Activated CD8-positive, alpha-beta T cell treated with anti-CD3 and anti-CD28 coated beads for 36 hours (primary cell): ENCODE measurements around the gene PRDM16. TPM values are rescaled to one million over a fixed set of nuclear protein-coding genes. Genes with fewer than 3 reads are reported as not detected.

ENCODE experiments used
- ATAC-seq: fragments of 200-7000 bp; cut with Tn5 transposase; one replicate; pipeline ENCODE4 v1.10.0; 2021; ENCODE audit warnings: mild to moderate bottlenecking, moderate library complexity
- CTCF ChIA-PET: fragments of 350-600 bp; sonication (Branson Sonifier 250); formaldehyde crosslinking; loops from one replicate; lab custom pipeline; 2021; ENCODE audit warnings: antibody characterized with exemption; lab: Charles Lee
- POLR2A ChIA-PET: fragments of 350-600 bp; sonication (Branson Sonifier 250); formaldehyde crosslinking; loops from one replicate; lab custom pipeline; 2021; ENCODE audit warnings: antibody characterized with exemption; lab: Charles Lee
- DNase-seq: peaks from one replicate; pipeline ENCODE4 v3.0.0-alpha.2; 2020
- H3K27ac Mint-ChIP-seq: one replicate; pipeline ENCODE4 v1.8.0; 2021; ENCODE audit warnings: mild to moderate bottlenecking, mixed read lengths
- H3K27me3 Mint-ChIP-seq: one replicate; pipeline ENCODE4 v1.8.0; 2021; ENCODE audit warnings: mixed read lengths
- H3K36me3 Mint-ChIP-seq: one replicate; pipeline ENCODE4 v1.8.0; 2021; ENCODE audit warnings: low read depth, mixed read lengths
- H3K4me1 Mint-ChIP-seq: one replicate; pipeline ENCODE4 v1.8.0; 2021; ENCODE audit warnings: low read depth, mixed read lengths
- H3K4me3 Mint-ChIP-seq: one replicate; pipeline ENCODE4 v1.8.0; 2021; ENCODE audit warnings: mild to moderate bottlenecking, moderate library complexity, mixed read lengths
- H3K9me3 Mint-ChIP-seq: one replicate; pipeline ENCODE4 v1.8.0; 2021; ENCODE audit warnings: mixed read lengths
- intact Hi-C: fragments of 100-400 bp; cut with micrococcal nuclease; formaldehyde crosslinking; loops from one replicate; pipeline ENCODE4 v1.10.0; 2022
- total RNA-seq, 2 experiments: library from RNA; stranded (reverse); gene quantifications; one replicate each; pipeline ENCODE4 v1.2.3, GENCODE V29; 2021
- TF ChIP-seq, protein P1 (sequence below): fragments of 200-600 bp; IDR thresholded peaks from one replicate; pipeline ENCODE4 v1.8.0; 2022; ENCODE audit warnings: antibody characterized with exemption, mild to moderate bottlenecking

PRDM16 gene
- total RNA-seq, 2 experiments from 2014 or later, result 0.29 to 0.49 TPM

- H3K4me1 Mint-ChIP-seq, result no peaks in the 10 kb centered on the region
- TF ChIP-seq, protein P1, sequence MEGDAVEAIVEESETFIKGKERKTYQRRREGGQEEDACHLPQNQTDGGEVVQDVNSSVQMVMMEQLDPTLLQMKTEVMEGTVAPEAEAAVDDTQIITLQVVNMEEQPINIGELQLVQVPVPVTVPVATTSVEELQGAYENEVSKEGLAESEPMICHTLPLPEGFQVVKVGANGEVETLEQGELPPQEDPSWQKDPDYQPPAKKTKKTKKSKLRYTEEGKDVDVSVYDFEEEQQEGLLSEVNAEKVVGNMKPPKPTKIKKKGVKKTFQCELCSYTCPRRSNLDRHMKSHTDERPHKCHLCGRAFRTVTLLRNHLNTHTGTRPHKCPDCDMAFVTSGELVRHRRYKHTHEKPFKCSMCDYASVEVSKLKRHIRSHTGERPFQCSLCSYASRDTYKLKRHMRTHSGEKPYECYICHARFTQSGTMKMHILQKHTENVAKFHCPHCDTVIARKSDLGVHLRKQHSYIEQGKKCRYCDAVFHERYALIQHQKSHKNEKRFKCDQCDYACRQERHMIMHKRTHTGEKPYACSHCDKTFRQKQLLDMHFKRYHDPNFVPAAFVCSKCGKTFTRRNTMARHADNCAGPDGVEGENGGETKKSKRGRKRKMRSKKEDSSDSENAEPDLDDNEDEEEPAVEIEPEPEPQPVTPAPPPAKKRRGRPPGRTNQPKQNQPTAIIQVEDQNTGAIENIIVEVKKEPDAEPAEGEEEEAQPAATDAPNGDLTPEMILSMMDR, result no peak
- ChIA-PET POLR2A (no interaction called here), CTCF (no interaction called here)
- H3K27ac Mint-ChIP-seq, result no peak overlapping the region
- H3K9me3 Mint-ChIP-seq, result no peaks in the 10 kb centered on the region
- peaks cover 11% of the 10 kb centered on the region for H3K27me3 Mint-ChIP-seq
- no peak overlapping the region for H3K4me3 Mint-ChIP-seq
- intact Hi-C loops, result no loop called here
- ATAC-seq (no peak), DNase-seq (no peak)
- no peaks in the 10 kb centered on the region for H3K36me3 Mint-ChIP-seq
Measured at GRCh38 chr1:3049905-3050304, 19.1 kb upstream of the PRDM16 start.

DNA sequence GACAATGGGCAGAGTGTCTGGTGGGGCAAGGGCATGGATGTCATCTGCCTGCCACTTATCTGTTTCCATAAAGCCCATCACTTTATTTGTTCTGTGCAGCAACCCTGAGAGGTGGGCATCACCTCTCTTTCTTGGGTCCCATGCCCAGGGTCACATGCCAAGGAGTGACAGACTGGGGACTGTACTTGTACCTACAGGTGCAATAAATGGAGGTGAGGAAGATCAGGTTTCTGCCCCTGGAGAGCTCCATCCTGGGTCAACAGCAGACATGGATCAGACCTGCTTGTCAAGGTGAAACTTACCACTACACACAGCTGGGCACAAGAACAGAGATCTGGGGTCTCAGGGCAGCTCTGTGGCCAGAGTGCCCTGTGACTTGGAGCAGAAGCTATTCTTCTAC, 18.4 kb upstream of the PRDM16 start:
- Mint-ChIP-seq H3K36me3 (no peaks in the 10 kb centered on the region), H3K4me3 (no peak overlapping the region), H3K27me3 (peaks cover 11% of the 10 kb centered on the region), H3K9me3 (no peaks in the 10 kb centered on the region), H3K27ac (no peak overlapping the region), H3K4me1 (no peaks in the 10 kb centered on the region)
- ATAC-seq (no peak), DNase-seq (no peak)
- TF ChIP-seq, protein P1, result no peak
- CTCF ChIA-PET, result no interaction called here
- intact Hi-C loops, result no loop called here
- POLR2A ChIA-PET, result no interaction called here

DNA sequence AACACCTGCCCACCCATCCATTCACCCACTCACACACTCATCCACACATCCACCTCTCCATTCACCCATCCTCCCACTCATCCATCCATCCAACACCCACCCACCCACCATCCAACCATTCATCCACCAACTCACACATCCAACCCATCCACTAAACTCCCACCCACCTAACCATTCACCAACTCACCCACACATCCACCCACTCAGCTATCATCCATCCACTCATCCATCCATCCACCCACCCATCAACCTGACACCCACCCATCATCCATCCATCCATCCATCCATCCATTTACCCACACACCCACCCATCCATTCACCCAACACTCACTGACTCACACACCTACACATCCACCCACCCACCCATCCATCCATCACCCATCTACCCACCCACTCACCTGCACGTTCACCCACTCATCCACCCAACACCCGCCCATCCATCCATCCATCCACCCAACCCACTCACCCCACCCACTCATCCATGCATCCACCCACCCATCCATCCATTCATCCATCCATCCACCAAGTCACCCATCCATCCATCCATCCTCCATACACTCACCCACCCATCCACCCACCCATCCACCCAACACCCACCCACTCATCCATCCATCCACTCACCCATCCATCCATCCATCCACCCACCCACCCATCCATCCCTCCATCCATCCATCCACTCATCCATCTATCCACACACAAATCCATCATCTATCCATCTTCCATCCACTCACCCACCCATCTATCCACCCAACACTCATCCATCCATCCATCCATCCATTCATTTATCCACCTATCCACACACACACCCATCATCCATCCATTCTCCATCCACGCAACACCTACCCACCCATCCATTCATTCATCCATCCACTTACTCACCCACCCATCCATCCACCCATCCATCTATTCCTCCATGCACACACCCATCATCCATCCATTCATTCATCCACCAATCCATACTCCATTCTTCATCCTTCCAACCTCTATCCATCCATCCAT, 17.4 kb upstream of the PRDM16 start:
- no peak overlapping the region for H3K4me3 Mint-ChIP-seq
- no peak overlapping the region for H3K27ac Mint-ChIP-seq
- peaks cover 10% of the 10 kb centered on the region for H3K27me3 Mint-ChIP-seq
- TF ChIP-seq, protein P1, result no peak
- POLR2A ChIA-PET, result no interaction called here
- no peaks in the 10 kb centered on the region for H3K9me3 Mint-ChIP-seq
- ATAC-seq, result no peak
- no peaks in the 10 kb centered on the region for H3K36me3 Mint-ChIP-seq
- CTCF ChIA-PET, result no interaction called here
- DNase-seq, result no peak
- no peaks in the 10 kb centered on the region for H3K4me1 Mint-ChIP-seq
- intact Hi-C loops, result no loop called here

GRCh38 chr1:3052501-3052900, 16.5 kb upstream of the PRDM16 start:
- Mint-ChIP-seq H3K27ac (no peak overlapping the region), H3K4me3 (no peak overlapping the region), H3K4me1 (no peaks in the 10 kb centered on the region), H3K27me3 (peaks cover 7% of the 10 kb centered on the region), H3K36me3 (no peaks in the 10 kb centered on the region), H3K9me3 (no peaks in the 10 kb centered on the region)
- intact Hi-C loops, result no loop called here
- TF ChIP-seq, protein P1, result no peak
- ATAC-seq (no peak), DNase-seq (no peak)
- ChIA-PET CTCF (no interaction called here), POLR2A (no interaction called here)

GRCh38 chr1:3053366-3053980, 15.5 kb upstream of the PRDM16 start:
- CTCF ChIA-PET, result no interaction called here
- Mint-ChIP-seq H3K9me3 (no peaks in the 10 kb centered on the region), H3K36me3 (no peaks in the 10 kb centered on the region), H3K27ac (no peak overlapping the region), H3K4me1 (no peaks in the 10 kb centered on the region), H3K27me3 (peaks cover 7% of the 10 kb centered on the region), H3K4me3 (no peak overlapping the region)
- DNase-seq, result no peak
- TF ChIP-seq, protein P1, result no peak
- ATAC-seq, result no peak
- POLR2A ChIA-PET, result no interaction called here
- intact Hi-C loops, result no loop called here
